ENCODE results near the gene NKAP.
"Not testable (repeated sequence)": the region's sequence is repeated elsewhere in the genome, so short reads cannot be mapped to it uniquely, and the experiment has no call there.

The NKAP gene

DNA sequence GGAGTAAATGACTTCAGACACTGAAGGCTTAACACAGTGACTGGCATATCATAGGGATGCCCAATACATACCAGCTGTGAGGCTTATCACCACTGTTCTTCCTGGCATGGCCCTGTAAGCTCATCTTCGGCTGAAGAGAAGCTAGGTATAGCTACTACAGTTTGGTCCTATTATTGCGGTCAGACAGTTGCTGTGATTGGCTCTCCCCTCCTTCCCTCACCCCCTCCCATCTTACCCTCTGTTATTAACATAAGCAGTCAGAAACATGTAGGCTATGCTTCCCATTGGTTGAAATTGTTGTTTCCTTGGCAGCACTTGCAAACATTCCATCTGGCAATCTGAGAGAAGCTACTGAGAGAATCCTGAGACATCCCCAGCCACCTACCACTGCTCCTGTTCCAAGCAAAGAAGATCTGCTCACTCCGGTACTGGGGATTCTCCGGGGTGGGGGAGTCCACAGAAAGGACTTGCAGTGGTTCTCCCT is 47.7 kb downstream of the NKAP start, which contains the start of gene AKAP14:
AKAP14 (plus strand) TSS at position 51 of the 484 bp plus-strand sequence. CDS start 7,331 bp downstream, outside the sequence.
- no peak for DNase-seq (ENCODE audit: insufficient read length, low spot score)
- TF ChIP-seq POLR2AphosphoS5 (IDR thresholded peaks at IDR 0.05; ENCODE audit: low read depth, low read length) (no peak), TAF1 (IDR thresholded peaks at IDR 0.05; ENCODE audit: low read depth, low read length) (no peak), POLR2A (IDR thresholded peaks at IDR 0.05; ENCODE audit: low read depth, low read length) (no peak), SPI1 (IDR thresholded peaks at IDR 0.05; ENCODE audit: low read depth, low read length) (no peak), PAX5 (IDR thresholded peaks at IDR 0.05; ENCODE audit: insufficient read depth, low read length, severe bottlenecking) (no peak), POU2F2 (IDR thresholded peaks at IDR 0.05; ENCODE audit: low read depth, low read length) (no peak)
- no peak for FAIRE-seq

- not testable (repeated sequence) for DNase-seq (ENCODE audit: insufficient read length, low spot score); FAIRE-seq
Measured at GRCh38 chrX:119891961-119892692, 51.4 kb downstream of the NKAP start.

DNA sequence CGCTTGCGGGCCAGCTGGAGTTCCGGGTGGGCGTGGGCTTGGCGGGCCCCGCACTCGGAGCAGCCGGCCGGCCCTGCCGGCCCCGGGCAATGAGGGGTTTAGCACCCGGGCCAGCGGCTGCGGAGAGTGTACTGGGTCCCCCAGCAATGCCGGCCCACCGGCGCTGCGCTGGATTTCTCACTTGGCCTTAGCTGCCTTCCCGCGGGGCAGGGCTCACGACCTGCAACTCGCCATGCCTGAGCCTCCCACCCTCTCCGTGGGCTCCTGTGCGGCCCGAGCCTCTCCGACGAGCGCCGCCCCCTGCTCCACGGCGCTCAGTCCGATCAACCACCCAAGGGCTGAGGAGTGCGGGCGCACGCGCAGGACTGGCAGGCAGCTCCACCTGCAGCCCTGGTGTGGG is 52.9 kb downstream of the NKAP start:
- DNase-seq (ENCODE audit: insufficient read length, low spot score); FAIRE-seq: not testable (repeated sequence)

GRCh38 chrX:119887721-119888425 is 55.7 kb downstream of the NKAP start:
- TF ChIP-seq PAX5 (IDR thresholded peaks at IDR 0.05; ENCODE audit: insufficient read depth, low read length, severe bottlenecking): no peak
- TF ChIP-seq POU2F2 (IDR thresholded peaks at IDR 0.05; ENCODE audit: low read depth, low read length): no peak
- no peak for TF ChIP-seq POLR2A (IDR thresholded peaks at IDR 0.05; ENCODE audit: low read depth, low read length)
- FAIRE-seq (peak; percentile 82), DNase-seq (ENCODE audit: insufficient read length, low spot score) (peak; percentile 44)

DNA sequence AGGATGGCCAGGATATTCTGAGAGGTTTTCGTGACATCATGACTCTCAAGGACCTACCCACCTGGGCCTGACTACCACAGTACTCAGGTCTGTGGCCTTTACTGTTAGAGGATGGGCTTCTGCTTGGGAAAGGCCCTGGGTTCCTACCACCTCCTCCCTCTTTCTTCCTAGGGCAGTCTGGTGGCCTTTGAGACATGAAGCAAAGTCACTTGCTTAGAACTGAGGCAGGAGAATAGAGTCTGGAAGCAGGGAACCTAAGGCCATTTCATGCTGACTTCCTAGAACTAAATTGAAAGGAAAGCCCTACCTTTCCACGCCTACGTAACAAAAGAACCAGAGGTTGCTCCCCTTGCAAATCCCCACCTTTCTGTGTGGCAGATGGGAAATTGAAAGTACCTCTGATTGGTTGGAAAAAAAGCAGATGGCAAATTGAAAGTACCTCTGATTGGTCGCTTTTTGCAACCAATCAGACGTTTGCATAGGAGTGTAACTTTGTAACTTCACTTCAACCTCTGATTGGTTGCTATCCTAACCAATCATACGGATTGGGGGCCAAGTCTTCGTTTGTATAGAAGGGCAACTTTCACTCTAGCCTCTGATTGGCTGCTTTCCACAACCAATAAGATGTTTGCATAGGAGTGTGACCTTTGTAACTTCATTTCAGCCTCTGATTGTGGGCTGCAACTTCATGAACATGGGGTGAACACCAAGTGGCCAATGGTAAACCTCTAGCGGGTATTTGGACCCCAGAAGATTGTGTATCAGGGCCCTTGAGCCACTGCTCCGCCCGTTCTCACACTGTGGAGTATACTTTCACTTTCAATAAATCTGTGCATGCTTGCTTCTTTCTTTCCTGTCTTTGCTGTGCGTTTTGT is 57.8 kb downstream of the NKAP start:
- no peak for DNase-seq (ENCODE audit: insufficient read length, low spot score)
- TF ChIP-seq POLR2A (IDR thresholded peaks at IDR 0.05; ENCODE audit: low read depth, low read length) (no peak), POU2F2 (IDR thresholded peaks at IDR 0.05; ENCODE audit: low read depth, low read length) (no peak)
- peak; percentile 62 for FAIRE-seq

GRCh38 chrX:119880552-119881437 is 62.8 kb downstream of the NKAP start:
- no peak for DNase-seq (ENCODE audit: insufficient read length, low spot score)
- FAIRE-seq: peak; percentile 94
- TF ChIP-seq POLR2AphosphoS5 (IDR thresholded peaks at IDR 0.05; ENCODE audit: low read depth, low read length): no peak
- TF ChIP-seq PAX5 (IDR thresholded peaks at IDR 0.05; ENCODE audit: insufficient read depth, low read length, severe bottlenecking): no peak
- TF ChIP-seq SPI1 (IDR thresholded peaks at IDR 0.05; ENCODE audit: low read depth, low read length): no peak
- no peak for TF ChIP-seq POU2F2 (IDR thresholded peaks at IDR 0.05; ENCODE audit: low read depth, low read length)
- no peak for TF ChIP-seq POLR2A (IDR thresholded peaks at IDR 0.05; ENCODE audit: low read depth, low read length)
- TF ChIP-seq TAF1 (IDR thresholded peaks at IDR 0.05; ENCODE audit: low read depth, low read length): no peak

GRCh38 chrX:119880076-119880475 is 63.5 kb downstream of the NKAP start:
- no peak for DNase-seq (ENCODE audit: insufficient read length, low spot score)
- no peak for TF ChIP-seq PAX5 (IDR thresholded peaks at IDR 0.05; ENCODE audit: insufficient read depth, low read length, severe bottlenecking)
- TF ChIP-seq POU2F2 (IDR thresholded peaks at IDR 0.05; ENCODE audit: low read depth, low read length): peak; percentile 71; the same call in 1 of the 2 replicates
- FAIRE-seq: no peak

DNA sequence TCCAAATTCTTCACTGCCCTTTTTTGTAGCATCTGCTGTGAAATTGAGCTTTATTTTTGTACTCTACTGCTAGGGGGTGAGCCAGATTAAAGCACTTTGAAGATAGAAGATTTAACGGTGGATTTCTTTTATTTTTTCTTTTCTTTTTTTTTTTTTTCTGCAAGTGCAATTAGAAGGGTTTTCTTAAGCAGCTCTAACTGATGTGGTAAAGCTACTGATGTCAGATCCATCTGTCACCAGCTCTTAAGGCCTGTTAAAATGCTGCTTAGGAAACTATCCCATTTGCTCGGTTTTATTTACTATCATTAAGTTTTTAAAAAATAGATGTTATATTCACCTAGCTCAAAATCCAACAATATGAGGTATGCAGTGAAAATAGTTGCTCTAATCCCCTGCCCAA is 64.8 kb downstream of the NKAP start:
- no peak for TF ChIP-seq TAF1 (IDR thresholded peaks at IDR 0.05; ENCODE audit: low read depth, low read length)
- TF ChIP-seq PAX5 (IDR thresholded peaks at IDR 0.05; ENCODE audit: insufficient read depth, low read length, severe bottlenecking): no peak
- no peak for TF ChIP-seq POU2F2 (IDR thresholded peaks at IDR 0.05; ENCODE audit: low read depth, low read length)
- no peak for TF ChIP-seq POLR2AphosphoS5 (IDR thresholded peaks at IDR 0.05; ENCODE audit: low read depth, low read length)
- no peak for TF ChIP-seq SPI1 (IDR thresholded peaks at IDR 0.05; ENCODE audit: low read depth, low read length)
- no peak for TF ChIP-seq POLR2A (IDR thresholded peaks at IDR 0.05; ENCODE audit: low read depth, low read length)
- FAIRE-seq: no peak

GRCh38 chrX:119871599-119872395 is 71.8 kb downstream of the NKAP start, which contains the start of the genes NDUFA1 and RNF113A:
Gene NDUFA1, plus strand, starts transcription at chrX:119871832. Its CDS starts 80 bp downstream, at chrX:119871912.
Gene RNF113A, minus strand, starts transcription at chrX:119871733. Its CDS starts 120 bp downstream, at chrX:119871613.
- TF ChIP-seq POLR2AphosphoS5 (IDR thresholded peaks at IDR 0.05; ENCODE audit: low read depth, low read length) (peak; percentile 86), PAX5 (IDR thresholded peaks at IDR 0.05; ENCODE audit: insufficient read depth, low read length, severe bottlenecking) (no peak), POLR2A (IDR thresholded peaks at IDR 0.05; ENCODE audit: low read depth, low read length) (peak; percentile 82), TAF1 (IDR thresholded peaks at IDR 0.05; ENCODE audit: low read depth, low read length) (peak; percentile 78), POU2F2 (IDR thresholded peaks at IDR 0.05; ENCODE audit: low read depth, low read length) (no peak)
- DNase-seq (ENCODE audit: insufficient read length, low spot score) (peak; percentile 46), FAIRE-seq (peak; percentile 84)

More for the DNA sequence above, 64.8 kb downstream of the NKAP start:
- no peak for DNase-seq (ENCODE audit: insufficient read length, low spot score)

Data from GM12891 (cell line).